GM21717 (cell line): ENCODE results near the gene THSD4.
"Not testable (repeated sequence)": the region's sequence is repeated elsewhere in the genome, so short reads cannot be mapped to it uniquely, and the experiment has no call there.

Experiments
- ATAC-seq: cut with Tn5 transposase; IDR thresholded peaks from one replicate; pipeline ENCODE4 v1.9.1; 2021; ENCODE audit warnings: mild to moderate bottlenecking, moderate library complexity; ENCODE audit not compliant: unreplicated experiment

THSD4 gene

DNA sequence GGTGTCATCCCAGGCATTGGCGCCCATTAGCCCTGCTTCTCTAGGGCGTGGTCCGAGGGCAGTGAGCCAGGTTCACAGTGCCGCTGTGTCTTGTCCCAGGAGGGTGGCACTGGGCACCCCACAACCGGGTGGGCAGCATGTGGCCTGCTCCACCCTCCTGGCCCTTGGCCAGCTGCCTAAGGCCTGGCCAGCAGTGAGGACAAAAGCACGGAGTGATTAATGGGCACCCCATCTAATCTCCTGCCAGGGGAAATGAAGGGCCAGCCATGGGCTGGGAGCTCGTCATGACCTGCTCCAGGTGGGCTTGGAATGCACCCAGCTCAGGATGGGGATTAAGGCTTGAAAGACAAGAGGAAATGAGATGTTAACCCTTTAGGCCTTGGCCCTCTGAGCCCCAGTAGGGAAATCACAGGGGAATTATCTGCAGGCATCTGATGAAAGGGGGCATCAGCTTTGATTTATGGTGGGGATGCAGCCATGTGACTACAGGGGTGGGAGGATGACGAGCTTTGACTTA lies 5.2 kb downstream of the THSD4 start:
- no peak for ATAC-seq

DNA sequence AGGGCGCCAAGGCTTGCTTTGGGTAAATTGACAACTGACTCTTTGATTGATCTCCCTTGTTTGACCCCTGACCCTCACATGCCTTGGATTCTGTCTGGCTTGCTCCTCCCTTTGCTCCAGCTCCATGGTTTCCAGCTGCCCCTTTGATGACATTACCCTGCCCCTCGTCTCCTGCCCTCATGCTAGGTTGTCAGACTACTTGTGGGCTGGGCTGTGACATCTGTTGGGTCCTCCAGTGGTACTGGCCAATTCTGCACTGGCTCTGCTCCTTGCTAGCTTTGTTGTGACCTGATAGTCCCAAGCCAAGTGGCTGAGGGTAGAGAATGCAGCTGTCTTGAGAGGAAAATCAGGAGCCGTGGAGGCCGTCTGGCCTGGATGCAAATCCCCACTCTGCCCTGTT lies 6.2 kb downstream of the THSD4 start:
- ATAC-seq, result no peak

DNA sequence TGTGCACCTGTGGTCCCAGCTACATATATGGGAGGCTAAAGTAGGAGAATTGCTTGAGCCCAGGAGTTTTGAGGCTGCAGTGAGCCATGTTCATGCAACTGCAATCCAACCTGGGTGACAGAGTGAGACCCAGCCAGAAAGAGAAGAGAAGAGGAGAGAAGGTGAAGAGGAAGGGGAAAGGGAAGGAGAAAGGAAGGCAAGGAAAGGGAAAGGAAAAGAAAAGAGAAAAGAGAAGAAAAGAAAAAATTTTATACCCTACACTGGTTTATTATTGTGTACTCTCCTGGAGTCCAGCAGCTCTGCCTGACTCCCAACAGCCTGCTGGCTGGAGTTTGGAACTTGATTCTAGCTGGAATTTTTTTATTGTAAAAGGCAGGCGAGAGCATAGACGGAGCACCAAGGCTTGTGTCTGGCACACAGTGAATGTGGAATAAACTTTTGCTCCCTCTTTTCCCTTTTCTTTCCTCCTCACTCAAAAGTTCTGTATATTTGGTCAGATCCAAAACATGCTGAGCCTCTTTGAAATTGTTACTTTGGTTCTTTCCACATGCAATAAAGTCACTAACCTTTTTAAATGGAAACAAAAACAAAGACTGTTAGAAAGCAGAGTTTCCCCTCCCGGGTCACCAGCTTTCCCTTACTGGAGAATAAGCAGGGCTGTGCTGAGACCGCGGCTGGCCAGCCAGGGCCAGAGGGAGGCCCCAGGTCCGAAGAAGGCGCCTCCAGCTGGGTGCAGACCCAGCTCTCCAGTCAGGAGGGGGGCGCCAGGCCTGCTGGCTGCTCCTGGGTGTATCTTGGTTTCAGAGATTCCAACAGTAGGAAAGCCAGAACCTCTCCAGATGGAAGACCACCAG lies 9.9 kb downstream of the THSD4 start:
- ATAC-seq, result no peak

DNA sequence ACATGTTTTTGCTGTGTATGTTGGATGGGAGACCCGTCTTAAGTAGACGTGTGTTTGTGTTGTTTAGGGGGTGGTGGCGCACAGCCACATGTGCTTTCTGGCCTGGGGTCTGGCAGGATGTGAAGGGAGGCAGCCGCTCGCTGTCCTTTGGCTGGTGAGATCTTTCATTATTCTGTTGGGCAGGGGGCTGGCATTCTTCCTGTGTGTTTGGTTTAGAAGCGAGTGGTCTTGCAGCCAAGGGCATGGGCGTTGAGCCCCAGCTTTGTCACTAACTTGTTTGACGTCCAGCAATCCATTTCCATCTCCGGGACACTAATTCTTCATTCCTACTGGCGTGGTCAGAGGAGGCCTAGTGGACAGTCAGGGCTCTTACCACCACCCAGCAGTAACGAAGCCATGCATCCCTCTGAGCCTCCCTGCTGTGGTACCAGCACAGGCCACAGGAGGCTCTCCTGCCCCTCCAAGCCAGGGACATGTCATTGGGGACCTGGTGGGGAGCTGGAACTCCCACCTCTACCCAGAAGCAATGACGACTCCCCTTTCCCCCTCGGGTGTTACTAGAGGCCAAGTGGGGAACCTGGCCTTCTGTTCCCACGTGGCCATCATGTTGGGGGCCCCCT lies 10.7 kb downstream of the THSD4 start:
- no peak for ATAC-seq

DNA sequence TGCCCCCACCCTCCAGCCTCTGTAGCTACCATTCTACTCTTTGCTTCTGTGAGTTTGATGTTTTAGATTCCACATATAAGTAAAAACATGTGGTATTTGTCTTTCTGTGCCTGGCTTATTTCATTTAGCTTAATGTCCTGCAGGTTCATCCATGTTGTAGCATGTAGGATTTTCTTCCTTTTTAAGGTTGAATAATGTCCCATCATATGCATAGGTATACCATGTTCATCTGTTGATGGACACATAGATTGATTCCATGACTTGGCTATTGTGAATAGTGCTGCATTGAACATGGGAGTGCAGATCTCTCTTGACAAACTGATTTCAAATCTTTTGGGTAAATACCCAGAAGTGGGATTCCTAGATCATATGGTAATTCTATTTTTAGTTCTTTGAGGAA lies 11.8 kb downstream of the THSD4 start:
- no peak for ATAC-seq

DNA sequence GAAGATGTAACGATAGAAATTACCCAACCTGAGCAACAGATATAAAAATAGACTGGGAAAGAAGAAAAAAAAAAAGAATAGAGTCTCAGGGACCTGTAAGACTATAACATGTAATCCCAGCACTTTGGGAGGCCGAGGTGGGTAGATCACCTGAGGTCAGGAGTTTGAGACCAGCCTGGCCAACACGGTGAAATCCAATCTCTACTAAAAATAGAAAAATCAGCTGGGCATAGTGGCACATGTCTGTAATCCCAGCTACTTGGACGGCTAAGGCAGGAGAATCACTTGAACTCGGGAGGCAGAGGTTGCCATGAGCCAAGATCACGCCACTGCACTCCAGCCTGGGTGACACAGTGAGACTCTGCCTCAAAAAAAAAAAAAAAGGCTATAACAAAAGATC lies 12.9 kb downstream of the THSD4 start:
- not testable (repeated sequence) for ATAC-seq

DNA sequence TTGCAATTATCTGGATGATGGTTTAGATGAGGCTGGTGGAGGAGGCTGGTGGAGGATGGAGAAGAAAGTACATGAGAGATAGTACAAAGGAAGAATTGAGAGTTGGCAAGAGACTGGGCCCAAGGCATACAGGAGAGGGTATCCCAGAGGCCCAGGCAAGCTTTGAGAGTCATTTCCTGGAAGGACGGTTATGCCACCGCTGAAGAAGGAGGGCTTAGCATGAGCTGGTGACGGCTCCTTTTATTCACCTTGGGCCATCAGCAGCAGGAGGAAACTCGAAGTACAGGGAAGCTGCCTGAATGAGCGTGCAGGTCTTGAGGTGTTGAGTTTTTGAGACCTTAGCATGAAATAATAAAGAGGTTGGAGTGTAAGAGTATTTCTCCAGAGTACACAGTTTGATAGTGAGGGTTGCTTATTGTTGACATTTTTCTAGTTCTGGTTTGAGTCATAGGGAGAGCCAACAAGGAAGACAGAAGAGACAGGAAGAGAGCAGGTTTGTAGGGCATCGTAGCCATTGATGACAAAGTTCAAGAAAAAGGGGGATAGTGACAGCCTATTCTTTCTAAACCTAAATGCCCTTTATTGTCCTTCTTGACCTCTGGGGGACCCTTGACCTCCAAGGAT lies 13.8 kb downstream of the THSD4 start:
- ATAC-seq, result no peak

DNA sequence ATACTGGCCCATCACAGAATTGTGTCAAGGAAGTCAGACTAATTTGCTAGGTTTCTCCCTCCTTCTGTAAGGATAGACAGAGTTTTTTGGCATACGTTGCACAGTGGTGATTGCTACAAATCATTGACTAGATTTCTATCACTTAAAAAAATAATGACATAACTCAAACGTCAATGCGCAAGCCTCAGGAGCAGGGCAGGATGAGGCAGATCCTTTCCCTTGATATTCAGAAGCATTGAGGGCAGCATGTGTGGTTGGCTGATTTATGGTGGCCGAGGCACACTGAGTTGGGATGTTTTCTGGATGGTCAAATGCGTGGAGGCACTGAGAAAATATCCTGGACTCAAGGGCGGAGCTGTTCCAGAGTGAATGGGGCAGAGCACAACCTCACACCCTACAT lies 14.4 kb downstream of the THSD4 start:
- no peak for ATAC-seq

DNA sequence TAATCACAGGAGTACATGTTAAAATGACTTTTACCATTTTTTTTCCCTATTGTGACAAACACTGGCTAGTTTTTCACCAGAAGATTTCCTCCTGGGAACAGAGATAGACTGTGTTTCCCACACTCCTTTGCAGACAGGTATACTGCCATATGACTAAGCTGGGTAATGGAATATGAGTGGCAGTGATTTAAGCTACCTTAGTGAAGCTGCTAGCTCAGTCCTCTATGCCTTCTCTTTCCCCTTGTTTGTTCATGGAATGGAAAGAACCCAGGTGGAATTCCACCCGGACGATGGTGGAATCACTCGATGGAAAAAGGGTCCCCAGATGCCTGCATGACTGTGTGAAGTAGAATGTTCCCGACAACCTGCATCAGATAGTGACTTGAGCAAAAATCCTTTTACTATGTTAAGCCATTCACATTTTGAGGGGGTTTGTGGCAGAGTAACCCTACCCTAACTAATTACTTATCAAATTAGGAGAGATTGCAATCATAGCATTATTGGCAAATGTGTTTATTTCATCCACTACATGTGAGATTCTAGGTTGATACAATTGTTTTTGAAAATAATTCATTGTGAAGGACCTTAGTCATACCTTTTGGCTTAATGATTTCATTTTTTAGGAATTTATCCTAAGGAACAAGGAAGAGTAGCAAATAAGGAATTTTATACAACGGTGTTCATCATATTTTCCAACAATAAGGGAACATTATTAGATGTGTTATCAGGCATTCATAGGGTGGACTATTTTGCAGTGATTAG lies 16.5 kb downstream of the THSD4 start:
- ATAC-seq, result no peak

DNA sequence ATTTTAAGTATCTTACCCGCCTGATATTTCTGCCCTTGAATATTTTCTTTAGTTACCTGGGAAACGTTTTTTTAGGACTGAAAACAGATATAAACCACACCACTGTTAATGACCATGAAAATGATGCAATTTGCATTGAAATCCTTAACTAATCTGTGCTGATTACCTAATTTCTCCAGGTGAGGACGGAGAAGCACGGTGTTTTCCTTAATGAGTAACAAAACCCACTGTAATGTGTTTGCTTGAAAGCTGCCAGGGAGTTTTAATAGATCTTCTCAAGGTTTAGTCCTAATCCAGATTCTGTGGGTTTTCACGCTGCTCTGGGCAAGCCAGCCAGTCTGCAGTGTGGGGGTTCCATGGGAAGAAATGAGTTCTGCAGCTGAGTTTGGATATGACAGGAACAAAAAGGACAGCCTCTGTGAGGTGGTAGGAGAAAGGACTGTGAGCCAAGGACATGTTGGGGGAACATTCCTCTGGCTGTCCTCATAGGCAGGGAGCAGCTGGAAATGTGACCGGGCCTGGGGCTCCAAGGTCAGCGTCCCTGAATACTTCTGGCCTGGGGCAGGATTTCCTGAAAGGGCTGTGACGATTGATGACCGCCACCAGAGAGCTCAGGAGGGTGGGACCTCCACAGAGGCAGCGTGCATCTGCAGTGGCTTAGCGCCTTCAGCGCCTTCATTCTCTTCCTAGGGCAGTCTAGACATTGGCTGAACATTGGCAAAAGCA lies 18.6 kb downstream of the THSD4 start:
- no peak for ATAC-seq

DNA sequence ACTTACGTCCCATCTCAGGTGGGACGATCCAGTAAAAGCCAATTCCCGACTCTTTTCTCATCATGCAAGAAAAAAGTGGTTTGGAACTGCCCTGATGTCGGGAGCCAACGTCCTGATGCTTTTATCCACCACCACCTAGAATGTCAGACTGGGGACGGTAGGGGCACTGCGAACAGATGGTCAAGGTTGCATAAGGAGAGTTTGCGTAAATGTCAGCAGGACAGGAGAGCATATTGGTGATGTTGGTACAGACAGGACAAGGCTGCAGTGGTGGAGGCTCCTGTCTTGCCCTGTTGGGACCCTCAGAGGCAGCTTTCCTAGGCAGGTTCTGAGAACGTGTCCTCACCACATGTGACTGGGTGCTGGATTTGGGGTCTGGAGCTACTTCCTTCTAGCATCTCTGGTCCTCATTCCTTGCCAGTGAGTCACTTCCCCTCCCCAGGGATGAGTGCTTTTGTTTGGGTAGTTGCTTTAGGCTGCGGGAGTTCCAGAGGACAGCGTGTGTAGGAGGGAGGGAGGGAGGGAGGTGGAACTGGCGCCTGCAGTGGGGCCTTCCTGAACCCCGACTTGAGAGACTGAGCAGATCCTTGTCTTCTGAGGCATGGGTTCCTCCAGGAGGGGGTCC lies 21.0 kb downstream of the THSD4 start:
- no peak for ATAC-seq

DNA sequence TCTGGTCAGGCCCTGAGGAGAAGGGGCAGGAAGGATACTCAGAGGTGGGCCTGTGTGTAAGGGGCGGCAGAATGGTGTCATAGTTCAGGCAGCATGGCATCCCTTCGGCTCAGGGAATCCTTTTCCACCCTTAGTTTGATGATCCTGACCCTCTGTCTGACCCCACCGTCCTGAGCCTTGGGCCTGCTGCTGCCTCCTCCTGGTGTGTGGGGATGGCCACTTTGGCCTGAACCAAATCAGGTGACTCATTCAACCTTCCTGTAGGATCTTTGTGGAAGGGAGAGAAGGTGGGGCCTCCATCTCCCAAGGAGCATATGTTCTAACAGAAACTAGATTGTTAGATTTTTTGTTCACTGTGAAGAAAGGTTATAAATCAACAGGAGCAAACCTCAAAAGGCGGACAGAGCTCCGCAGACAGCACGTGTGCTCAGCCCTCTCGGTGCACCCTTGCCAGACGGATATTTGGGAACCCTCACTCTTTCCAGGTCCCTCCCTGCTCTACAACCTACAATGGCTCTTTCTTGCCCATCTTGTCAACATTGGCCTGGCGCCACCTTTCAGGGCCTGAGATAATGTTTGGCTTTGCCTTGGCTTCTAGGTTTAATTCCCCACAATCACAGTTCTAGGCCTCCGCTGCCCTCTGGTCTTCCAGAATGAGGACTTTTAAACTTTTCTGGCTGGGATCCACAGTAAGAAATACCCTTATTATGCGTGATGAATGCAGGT lies 21.7 kb downstream of the THSD4 start:
- no peak for ATAC-seq

DNA sequence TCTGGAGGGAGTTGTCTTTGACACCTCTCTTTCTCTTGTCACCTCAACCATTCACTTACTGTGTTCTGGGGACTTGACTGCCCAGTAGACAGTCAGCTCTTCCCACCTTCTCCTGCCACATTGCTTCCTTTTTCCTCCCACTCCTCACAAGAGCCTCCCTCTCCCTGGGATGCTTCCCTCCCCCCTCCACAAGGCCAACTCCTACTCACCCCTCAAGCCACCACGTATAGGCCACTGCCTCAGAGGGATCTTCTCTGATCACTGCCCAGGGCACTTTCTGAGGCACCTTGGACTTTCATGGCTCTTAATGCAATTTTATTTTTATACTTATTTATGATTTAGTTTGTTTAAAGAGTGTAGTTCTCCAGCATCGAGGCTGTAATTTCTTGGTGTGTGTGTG lies 23.2 kb downstream of the THSD4 start:
- ATAC-seq, result no peak

DNA sequence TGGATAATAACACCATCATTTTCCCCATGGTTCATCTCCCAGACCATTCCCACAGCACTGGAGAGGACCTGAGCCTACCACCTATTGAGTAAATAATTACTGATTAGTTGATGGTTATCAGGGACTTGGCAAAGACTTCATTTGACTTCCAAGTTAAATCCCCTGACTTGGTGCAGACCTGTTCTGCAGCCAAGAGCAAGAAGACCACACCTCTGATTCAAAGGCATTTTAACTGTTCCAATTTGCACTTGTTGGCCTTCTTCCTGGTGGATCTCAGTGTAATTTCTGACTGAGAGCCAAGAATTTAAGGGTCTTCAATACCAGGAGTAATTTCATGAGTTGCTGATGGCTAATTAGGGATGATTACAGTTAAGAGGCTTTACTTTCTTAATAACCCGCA lies 24.0 kb downstream of the THSD4 start:
- no peak for ATAC-seq

DNA sequence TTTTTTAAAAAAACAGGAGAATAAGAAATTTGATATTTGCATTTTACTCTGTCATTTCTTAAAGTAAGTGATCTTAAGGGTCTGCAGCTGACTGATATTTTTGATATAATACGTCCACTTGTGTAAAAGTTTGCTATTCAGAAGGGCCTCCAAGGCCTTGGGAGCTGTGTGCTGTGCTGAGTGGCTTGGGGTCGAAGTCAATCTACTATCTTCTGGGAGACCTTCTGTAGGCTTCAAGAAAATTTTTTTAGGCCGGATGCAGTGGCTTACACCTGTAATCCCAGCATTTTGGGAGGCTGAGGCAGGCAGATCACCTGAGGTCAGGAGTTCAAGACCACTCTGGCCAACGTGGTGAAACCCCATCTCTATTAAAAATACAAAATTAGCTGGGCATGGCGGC lies 26.3 kb downstream of the THSD4 start:
- no peak for ATAC-seq

DNA sequence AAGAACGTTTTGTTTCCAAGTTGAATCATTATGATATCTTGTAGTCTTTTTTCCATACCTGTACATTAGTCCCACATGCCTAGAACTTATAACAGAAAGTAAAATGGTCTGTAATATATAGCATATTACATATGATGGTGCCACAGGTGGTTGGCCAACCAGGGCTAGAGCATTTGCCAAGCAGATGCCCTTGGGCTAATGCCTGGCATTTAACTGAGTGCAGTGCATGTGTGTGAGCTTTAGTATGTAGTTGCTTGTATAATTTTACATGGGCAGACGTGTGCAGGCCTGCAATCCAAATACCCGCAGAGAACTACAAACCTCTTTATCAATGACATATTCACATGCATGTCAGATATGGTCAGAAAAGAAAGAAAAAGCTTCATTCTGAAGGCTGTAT lies 27.5 kb downstream of the THSD4 start:
- no peak for ATAC-seq

DNA sequence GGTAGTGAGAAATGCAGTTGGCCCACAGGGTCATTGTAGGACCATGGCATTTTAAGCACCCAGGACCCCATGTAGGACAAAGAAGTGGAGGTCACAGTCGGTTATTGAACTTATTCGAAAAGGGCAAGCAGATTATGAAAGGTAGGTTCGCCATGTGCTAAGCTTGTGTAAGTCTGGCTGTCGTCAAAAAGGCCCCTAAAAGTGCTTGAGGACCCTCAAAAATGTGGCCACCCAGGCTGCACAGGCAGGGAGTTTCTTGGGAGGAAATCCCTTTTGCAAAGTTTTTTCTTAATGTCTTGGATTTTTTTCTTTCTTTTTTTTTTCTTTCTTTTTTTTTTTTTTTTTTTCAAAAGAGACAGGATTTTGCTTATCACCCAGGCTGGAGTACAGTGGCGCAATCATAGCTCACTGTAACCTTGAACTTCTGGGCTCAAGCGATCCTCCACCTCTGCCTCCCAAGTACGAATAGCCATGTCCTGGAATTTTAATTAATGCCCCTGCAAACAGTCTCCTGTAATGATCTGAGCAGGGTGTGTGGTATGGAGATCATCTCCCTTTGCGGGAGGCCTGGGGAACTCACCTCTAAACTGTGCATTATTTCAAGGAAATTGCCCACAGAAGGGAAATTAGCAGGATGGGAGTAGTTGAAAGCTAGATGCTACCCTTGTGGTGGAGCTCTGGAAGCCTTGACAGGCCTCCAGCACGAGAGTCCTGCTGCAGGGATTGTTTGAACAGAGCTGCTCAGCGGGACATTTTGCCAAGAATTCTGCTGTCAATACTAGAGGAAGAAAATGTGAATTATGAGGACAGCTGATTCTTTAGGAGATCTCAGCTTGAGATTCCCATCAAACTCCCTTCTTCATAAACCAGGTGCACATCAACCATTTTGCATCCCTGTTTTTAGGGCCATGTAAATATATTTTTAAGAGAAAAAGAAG lies 28.4 kb downstream of the THSD4 start:
- no peak for ATAC-seq

DNA sequence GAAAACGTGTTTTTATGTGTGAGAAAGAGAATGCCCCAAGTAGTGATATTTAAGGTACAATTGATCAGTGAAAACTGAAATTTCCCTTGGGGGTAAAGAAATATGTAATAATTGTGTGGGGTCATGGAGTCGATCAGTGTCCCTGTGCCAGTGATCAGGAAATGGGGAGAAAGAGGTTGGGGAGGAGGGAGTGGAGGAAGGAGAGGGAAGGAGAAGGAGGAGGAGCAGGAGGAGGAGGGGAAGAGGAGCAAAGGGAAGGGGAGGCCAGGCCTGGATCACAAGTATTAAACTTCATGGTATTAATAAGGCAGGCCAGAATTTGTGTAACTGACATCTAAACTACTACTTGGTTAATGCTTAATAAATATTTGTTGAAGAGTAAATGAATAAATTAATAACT lies 30.4 kb downstream of the THSD4 start:
- no peak for ATAC-seq
